HEK293 (cell line): ENCODE data around the gene FAM118A.
"Not testable (repeated sequence)": the region's sequence is repeated elsewhere in the genome, so short reads cannot be mapped to it uniquely, and the experiment has no call there.

Source experiments
- CTCF ChIA-PET: fragments of 350-600 bp; formaldehyde crosslinking; extraction: SDS; loops from one replicate; lab custom pipeline; 2021; ENCODE audit warnings: antibody characterized with exemption; lab: Yijun Ruan, JAX
- POLR2A ChIA-PET: fragments of 300-600 bp; formaldehyde crosslinking; extraction: SDS; loops from one replicate; lab custom pipeline; 2020; ENCODE audit warnings: antibody characterized with exemption, inconsistent platforms; lab: Yijun Ruan, JAX
- H3K27ac ChIP-seq: fragments of 200-500 bp; sonication (Bioruptor generic); 2 replicates; pipeline ENCODE4 v1.5.1; 2014; ENCODE audit warnings: low read depth, low read length, control low read depth, inconsistent platforms; ENCODE audit errors: extremely low read depth
- H3K36me3 ChIP-seq, 2 experiments: fragments of 200-500 bp in 1 of 2; sonication (Bioruptor generic) in 1 of 2; 1 replicate in 1 of 2; 2 replicates in 1 of 2; pipeline ENCODE4 v1.5.1; 2014 to 2017; ENCODE audit warnings: inconsistent platforms in 2 of 2, low read length in 2 of 2; ENCODE audit not compliant: control insufficient read depth in 2 of 2, insufficient read depth in 1 of 2
- H3K4me1 ChIP-seq: fragments of 200-500 bp; sonication (Bioruptor generic); 2 replicates; pipeline ENCODE4 v1.5.1; 2014; ENCODE audit warnings: mild to moderate bottlenecking, low read length, inconsistent platforms; ENCODE audit not compliant: control insufficient read depth, insufficient read depth
- H3K4me3 ChIP-seq: 2 replicates; pipeline ENCODE4 v1.5.1; 2011; ENCODE audit warnings: low read depth, mild to moderate bottlenecking, control low read depth, low read length, moderate library complexity
- H3K9me3 ChIP-seq: fragments of 200-500 bp; sonication (Bioruptor generic); 2 replicates; pipeline ENCODE4 v1.5.1; 2014; ENCODE audit warnings: low read depth, low read length, inconsistent platforms; ENCODE audit not compliant: control insufficient read depth, insufficient read depth
- REPIN1 ChIP-seq: fragments of 450-650 bp; formaldehyde crosslinking; IDR thresholded peaks from 2 replicates; pipeline ENCODE4 v1.5.1; 2017; ENCODE audit warnings: missing biosample characterization, missing genetic modification characterization, low read depth
- TRIM28 ChIP-seq: IDR thresholded peaks from 2 replicates; pipeline ENCODE4 v1.6.1; 2011; ENCODE audit warnings: low read length, control low read depth, borderline replicate concordance
- YY2 ChIP-seq: fragments of 450-650 bp; formaldehyde crosslinking; IDR thresholded peaks from 2 replicates; pipeline ENCODE4 v1.5.1; 2016; ENCODE audit warnings: missing biosample characterization, missing genetic modification characterization
- ZNF146 ChIP-seq: fragments of 450-650 bp; formaldehyde crosslinking; IDR thresholded peaks from 2 replicates; pipeline ENCODE4 v1.5.1; 2016; ENCODE audit warnings: missing biosample characterization, missing genetic modification characterization
- ZNF23 ChIP-seq: fragments of 450-650 bp; formaldehyde crosslinking; IDR thresholded peaks from 2 replicates; pipeline ENCODE4 v1.5.1; 2016; ENCODE audit warnings: missing biosample characterization, missing genetic modification characterization, borderline replicate concordance
- ZNF274 ChIP-seq, 2 experiments: fragments of 200-500 bp in 1 of 2; fragments of 450-650 bp in 1 of 2; sonication (Bioruptor generic) in 1 of 2; formaldehyde crosslinking in 1 of 2; IDR thresholded peaks; 2 replicates each; pipeline versions ENCODE4 v1.5.1 to v1.6.1; 2014 to 2016; ENCODE audit warnings: borderline replicate concordance in 1 of 2, inconsistent platforms in 1 of 2, low read length in 1 of 2, missing biosample characterization in 1 of 2, missing genetic modification characterization in 1 of 2
- ZNF292 ChIP-seq: fragments of 450-650 bp; formaldehyde crosslinking; IDR thresholded peaks from 2 replicates; pipeline ENCODE4 v1.5.1; 2016; ENCODE audit warnings: low read depth, missing biosample characterization, missing genetic modification characterization, borderline replicate concordance
- ZNF404 ChIP-seq: fragments of 450-650 bp; formaldehyde crosslinking; IDR thresholded peaks from 2 replicates; pipeline ENCODE4 v1.5.1; 2017; ENCODE audit warnings: missing biosample characterization, missing genetic modification characterization
- ZNF629 ChIP-seq: fragments of 450-650 bp; formaldehyde crosslinking; IDR thresholded peaks from 2 replicates; pipeline ENCODE4 v1.5.1; 2017; ENCODE audit warnings: missing biosample characterization, missing genetic modification characterization
- ZNF664 ChIP-seq: fragments of 450-650 bp; formaldehyde crosslinking; IDR thresholded peaks from 2 replicates; pipeline ENCODE4 v1.5.1; 2016; ENCODE audit warnings: missing biosample characterization, missing genetic modification characterization
- ZNF677 ChIP-seq: fragments of 450-650 bp; IDR thresholded peaks from 2 replicates; pipeline ENCODE4 v1.5.0; 2018; ENCODE audit warnings: missing biosample characterization, mild to moderate bottlenecking, missing genetic modification characterization, moderate library complexity
- ZNF76 ChIP-seq: fragments of 450-650 bp; formaldehyde crosslinking; IDR thresholded peaks from 2 replicates; pipeline ENCODE4; 2016; ENCODE audit warnings: low read depth, missing biosample characterization, missing genetic modification characterization, borderline replicate concordance
- TF ChIP-seq, protein P1 (sequence below): fragments of 450-650 bp; formaldehyde crosslinking; IDR thresholded peaks from 2 replicates; pipeline ENCODE4 v1.5.1; 2016; ENCODE audit warnings: missing biosample characterization, missing genetic modification characterization
- TF ChIP-seq, protein P2 (sequence below): fragments of 450-650 bp; formaldehyde crosslinking; conservative IDR thresholded peaks from 2 replicates; pipeline ENCODE4 v1.5.1; 2016; ENCODE audit warnings: low read depth, missing biosample characterization, missing genetic modification characterization
- TF ChIP-seq, protein P3 (sequence below): fragments of 450-650 bp; formaldehyde crosslinking; IDR thresholded peaks from 2 replicates; pipeline ENCODE4 v1.5.1; 2016; ENCODE audit warnings: missing biosample characterization, missing genetic modification characterization

FAM118A gene

DNA sequence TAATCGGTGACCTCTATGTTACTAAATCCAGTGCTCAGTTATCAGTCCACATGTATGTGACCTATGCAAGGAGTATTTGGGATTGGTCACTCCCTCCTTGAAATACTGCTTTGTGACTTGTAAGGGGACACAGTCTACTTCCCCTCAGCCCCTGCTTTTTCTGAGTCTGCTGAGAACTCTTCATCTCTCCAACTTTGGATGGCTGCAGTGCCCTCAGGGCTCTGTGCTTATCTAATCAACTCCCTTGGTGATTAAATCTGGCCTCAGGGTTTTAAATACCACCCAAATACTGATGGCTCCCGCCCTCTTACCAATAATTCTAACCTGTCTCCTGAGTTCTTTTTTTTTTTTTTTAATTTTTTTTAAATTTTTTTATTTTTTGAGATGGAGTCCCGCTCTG is 40.2 kb downstream of the FAM118A start (continued):
- no peak for TF ChIP-seq ZNF677 (tag by site-specific recombination)
- no peak for TF ChIP-seq ZNF629 (tag by site-specific recombination)
- no peak for TF ChIP-seq ZNF23 (tag by site-specific recombination)

DNA sequence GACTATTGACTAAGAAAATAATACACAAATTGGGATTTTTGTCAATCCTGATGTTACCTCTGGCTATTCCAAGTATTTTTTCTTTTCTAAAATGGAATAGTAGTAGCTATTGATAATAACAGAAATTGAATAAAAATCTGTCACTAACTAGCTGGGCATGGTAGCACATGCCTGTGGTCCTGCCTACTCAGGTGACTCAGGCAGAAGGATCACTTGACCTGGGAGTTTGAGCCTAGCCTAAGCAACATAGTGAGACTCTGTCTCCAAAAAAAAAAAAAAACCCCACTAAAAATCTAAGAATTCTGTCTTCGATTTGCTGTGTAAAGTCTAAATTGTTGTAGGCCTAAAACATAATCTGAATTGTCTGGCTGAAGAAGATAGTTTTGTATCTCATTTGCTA is 42.2 kb downstream of the FAM118A start:
- ChIA-PET POLR2A (no interaction called here), CTCF (no interaction called here)
- TF ChIP-seq, protein P1, sequence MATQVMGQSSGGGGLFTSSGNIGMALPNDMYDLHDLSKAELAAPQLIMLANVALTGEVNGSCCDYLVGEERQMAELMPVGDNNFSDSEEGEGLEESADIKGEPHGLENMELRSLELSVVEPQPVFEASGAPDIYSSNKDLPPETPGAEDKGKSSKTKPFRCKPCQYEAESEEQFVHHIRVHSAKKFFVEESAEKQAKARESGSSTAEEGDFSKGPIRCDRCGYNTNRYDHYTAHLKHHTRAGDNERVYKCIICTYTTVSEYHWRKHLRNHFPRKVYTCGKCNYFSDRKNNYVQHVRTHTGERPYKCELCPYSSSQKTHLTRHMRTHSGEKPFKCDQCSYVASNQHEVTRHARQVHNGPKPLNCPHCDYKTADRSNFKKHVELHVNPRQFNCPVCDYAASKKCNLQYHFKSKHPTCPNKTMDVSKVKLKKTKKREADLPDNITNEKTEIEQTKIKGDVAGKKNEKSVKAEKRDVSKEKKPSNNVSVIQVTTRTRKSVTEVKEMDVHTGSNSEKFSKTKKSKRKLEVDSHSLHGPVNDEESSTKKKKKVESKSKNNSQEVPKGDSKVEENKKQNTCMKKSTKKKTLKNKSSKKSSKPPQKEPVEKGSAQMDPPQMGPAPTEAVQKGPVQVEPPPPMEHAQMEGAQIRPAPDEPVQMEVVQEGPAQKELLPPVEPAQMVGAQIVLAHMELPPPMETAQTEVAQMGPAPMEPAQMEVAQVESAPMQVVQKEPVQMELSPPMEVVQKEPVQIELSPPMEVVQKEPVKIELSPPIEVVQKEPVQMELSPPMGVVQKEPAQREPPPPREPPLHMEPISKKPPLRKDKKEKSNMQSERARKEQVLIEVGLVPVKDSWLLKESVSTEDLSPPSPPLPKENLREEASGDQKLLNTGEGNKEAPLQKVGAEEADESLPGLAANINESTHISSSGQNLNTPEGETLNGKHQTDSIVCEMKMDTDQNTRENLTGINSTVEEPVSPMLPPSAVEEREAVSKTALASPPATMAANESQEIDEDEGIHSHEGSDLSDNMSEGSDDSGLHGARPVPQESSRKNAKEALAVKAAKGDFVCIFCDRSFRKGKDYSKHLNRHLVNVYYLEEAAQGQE, result no peak
- TF ChIP-seq ZNF76 (no peak), REPIN1 (tag by site-specific recombination) (no peak), TRIM28 (no peak), ZNF404 (tag by site-specific recombination) (no peak), ZNF146 (tag by site-specific recombination) (no peak), ZNF274 (IDR thresholded peaks at IDR 0.05; ENCODE audit: low read length) (no peak), ZNF274 (tag by site-specific recombination; IDR thresholded peaks at IDR 0.05; ENCODE audit: borderline replicate concordance) (no peak), ZNF664 (tag by site-specific recombination) (no peak), YY2 (tag by site-specific recombination) (no peak), ZNF292 (tag by site-specific recombination) (no peak)
- TF ChIP-seq, protein P2, sequence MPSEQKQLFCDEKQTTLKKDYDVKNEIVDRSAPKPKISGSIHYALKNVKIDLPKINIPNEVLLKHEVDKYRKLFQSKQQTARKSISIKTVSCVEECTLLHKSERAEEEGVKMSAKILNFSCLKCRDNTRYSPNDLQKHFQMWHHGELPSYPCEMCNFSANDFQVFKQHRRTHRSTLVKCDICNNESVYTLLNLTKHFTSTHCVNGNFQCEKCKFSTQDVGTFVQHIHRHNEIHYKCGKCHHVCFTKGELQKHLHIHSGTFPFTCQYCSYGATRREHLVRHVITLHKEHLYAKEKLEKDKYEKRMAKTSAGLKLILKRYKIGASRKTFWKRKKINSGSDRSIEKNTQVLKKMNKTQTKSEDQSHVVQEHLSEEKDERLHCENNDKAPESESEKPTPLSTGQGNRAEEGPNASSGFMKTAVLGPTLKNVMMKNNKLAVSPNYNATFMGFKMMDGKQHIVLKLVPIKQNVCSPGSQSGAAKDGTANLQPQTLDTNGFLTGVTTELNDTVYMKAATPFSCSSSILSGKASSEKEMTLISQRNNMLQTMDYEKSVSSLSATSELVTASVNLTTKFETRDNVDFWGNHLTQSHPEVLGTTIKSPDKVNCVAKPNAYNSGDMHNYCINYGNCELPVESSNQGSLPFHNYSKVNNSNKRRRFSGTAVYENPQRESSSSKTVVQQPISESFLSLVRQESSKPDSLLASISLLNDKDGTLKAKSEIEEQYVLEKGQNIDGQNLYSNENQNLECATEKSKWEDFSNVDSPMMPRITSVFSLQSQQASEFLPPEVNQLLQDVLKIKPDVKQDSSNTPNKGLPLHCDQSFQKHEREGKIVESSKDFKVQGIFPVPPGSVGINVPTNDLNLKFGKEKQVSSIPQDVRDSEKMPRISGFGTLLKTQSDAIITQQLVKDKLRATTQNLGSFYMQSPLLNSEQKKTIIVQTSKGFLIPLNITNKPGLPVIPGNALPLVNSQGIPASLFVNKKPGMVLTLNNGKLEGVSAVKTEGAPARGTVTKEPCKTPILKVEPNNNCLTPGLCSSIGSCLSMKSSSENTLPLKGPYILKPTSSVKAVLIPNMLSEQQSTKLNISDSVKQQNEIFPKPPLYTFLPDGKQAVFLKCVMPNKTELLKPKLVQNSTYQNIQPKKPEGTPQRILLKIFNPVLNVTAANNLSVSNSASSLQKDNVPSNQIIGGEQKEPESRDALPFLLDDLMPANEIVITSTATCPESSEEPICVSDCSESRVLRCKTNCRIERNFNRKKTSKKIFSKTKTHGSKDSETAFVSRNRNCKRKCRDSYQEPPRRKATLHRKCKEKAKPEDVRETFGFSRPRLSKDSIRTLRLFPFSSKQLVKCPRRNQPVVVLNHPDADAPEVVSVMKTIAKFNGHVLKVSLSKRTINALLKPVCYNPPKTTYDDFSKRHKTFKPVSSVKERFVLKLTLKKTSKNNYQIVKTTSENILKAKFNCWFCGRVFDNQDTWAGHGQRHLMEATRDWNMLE (tag by site-specific recombination), result no peak
- TF ChIP-seq, protein P3, sequence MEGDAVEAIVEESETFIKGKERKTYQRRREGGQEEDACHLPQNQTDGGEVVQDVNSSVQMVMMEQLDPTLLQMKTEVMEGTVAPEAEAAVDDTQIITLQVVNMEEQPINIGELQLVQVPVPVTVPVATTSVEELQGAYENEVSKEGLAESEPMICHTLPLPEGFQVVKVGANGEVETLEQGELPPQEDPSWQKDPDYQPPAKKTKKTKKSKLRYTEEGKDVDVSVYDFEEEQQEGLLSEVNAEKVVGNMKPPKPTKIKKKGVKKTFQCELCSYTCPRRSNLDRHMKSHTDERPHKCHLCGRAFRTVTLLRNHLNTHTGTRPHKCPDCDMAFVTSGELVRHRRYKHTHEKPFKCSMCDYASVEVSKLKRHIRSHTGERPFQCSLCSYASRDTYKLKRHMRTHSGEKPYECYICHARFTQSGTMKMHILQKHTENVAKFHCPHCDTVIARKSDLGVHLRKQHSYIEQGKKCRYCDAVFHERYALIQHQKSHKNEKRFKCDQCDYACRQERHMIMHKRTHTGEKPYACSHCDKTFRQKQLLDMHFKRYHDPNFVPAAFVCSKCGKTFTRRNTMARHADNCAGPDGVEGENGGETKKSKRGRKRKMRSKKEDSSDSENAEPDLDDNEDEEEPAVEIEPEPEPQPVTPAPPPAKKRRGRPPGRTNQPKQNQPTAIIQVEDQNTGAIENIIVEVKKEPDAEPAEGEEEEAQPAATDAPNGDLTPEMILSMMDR (tag by site-specific recombination), result no peak
- Histone ChIP-seq H3K27ac (no peak overlapping the region), H3K9me3 (no peaks in the 10 kb centered on the region), H3K4me1 (no peaks in the 10 kb centered on the region), H3K4me3 (no peak overlapping the region), H3K36me3 (no peaks in the 10 kb centered on the region)

DNA sequence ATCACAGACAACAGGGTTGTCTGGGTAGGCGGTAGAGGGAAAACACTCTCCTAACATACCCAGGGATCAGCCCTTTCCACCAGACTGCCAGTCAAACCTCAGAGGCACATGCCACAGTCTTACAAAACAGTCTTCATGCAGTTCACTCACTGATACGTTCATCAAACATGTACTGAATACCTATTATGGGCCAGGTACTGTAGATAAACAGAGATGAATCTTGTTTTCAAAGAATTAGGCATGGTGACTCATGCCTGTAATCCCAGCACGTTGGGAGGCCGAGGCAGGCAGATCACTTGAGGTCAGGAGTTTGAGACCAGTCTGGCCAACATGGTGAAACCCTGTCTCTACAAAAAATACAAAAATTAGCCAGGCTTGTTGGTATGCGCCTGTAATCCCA is 43.0 kb downstream of the FAM118A start:
- H3K9me3 ChIP-seq, CTCF ChIA-PET, H3K4me1 ChIP-seq, H3K27ac ChIP-seq, H3K4me3 ChIP-seq, H3K36me3 ChIP-seq, POLR2A ChIA-PET: not testable (repeated sequence)
